Activated T-cell treated with anti-CD3 and anti-CD28 coated beads for 48 hours (primary cell): ENCODE measurements around the gene FBXO4.

Experiments used
- DNase-seq: peaks from one replicate; pipeline ENCODE4 v3.0.0-alpha.2; 2020; ENCODE audit warnings: low read depth

FBXO4 gene

GRCh38 chr5:41924872-41925554 lies at the start of gene FBXO4:
Gene FBXO4, plus strand, starts transcription at chr5:41925281. Its CDS starts 29 bp downstream, at chr5:41925310.
- peak; percentile 88 for DNase-seq

- DNase-seq: no peak
Measured at GRCh38 chr5:41876678-41877077, 48.4 kb upstream of the FBXO4 start.

- DNase-seq: no peak
Measured at GRCh38 chr5:41877408-41877807, 47.7 kb upstream of the FBXO4 start.

- DNase-seq: no peak
Measured at GRCh38 chr5:41878173-41878572, 46.9 kb upstream of the FBXO4 start.

GRCh38 chr5:41878643-41879478 lies 46.2 kb upstream of the FBXO4 start:
- DNase-seq: no peak

- no peak for DNase-seq
Measured at GRCh38 chr5:41882765-41883164, 42.3 kb upstream of the FBXO4 start.

- no peak for DNase-seq
Measured at GRCh38 chr5:41883243-41883642, 41.8 kb upstream of the FBXO4 start.

- DNase-seq: no peak
Measured at GRCh38 chr5:41883936-41884335, 41.1 kb upstream of the FBXO4 start.

GRCh38 chr5:41885286-41885685 lies 39.8 kb upstream of the FBXO4 start:
- DNase-seq: no peak

- DNase-seq: no peak
Measured at GRCh38 chr5:41891066-41891707, 33.9 kb upstream of the FBXO4 start.

GRCh38 chr5:41892031-41892430 lies 33.0 kb upstream of the FBXO4 start:
- DNase-seq: no peak

GRCh38 chr5:41893074-41893851 lies 31.8 kb upstream of the FBXO4 start:
- no peak for DNase-seq

GRCh38 chr5:41896230-41896629 lies 28.9 kb upstream of the FBXO4 start:
- no peak for DNase-seq

- no peak for DNase-seq
Measured at GRCh38 chr5:41903382-41903891, 21.6 kb upstream of the FBXO4 start.

GRCh38 chr5:41903892-41904799 lies 20.9 kb upstream of the FBXO4 start, which contains the start of gene RIMOC1:
Gene RIMOC1, plus strand, starts transcription at chr5:41904344. Its CDS starts 24 bp downstream, at chr5:41904368.
- peak; percentile 99 for DNase-seq

- no peak for DNase-seq
Measured at GRCh38 chr5:41906151-41906550, 18.9 kb upstream of the FBXO4 start.

GRCh38 chr5:41908374-41909079 lies 16.6 kb upstream of the FBXO4 start:
- no peak for DNase-seq

GRCh38 chr5:41918105-41918504 lies 7.0 kb upstream of the FBXO4 start:
- DNase-seq: no peak

GRCh38 chr5:41921166-41921565 lies 3.9 kb upstream of the FBXO4 start:
- DNase-seq: no peak

- no peak for DNase-seq
Measured at GRCh38 chr5:41921874-41922273, 3.2 kb upstream of the FBXO4 start.
